Measurements from ENCODE around the gene STARD13. TPM values are rescaled to one million over a fixed set of nuclear protein-coding genes. Genes with fewer than 3 reads are reported as not detected.

Gene STARD13
- total RNA-seq, 2 donors from 2014 or later, result 27.4 to 31.1 TPM

GRCh38 chr13:33270895-33271538 is 14.5 kb downstream of the STARD13 start:
- Histone ChIP-seq H3K4me3 (no peak overlapping the region), H3K36me3 (no peaks in the 10 kb centered on the region), H3K9me3 (no peaks in the 10 kb centered on the region), H3K27me3 (replicated peaks; ENCODE audit: insufficient read depth) (no peaks in the 10 kb centered on the region), H3K27ac (no peak overlapping the region), H3K4me1 (replicated peaks) (no peaks in the 10 kb centered on the region)
- TF ChIP-seq POLR2A (IDR thresholded peaks at IDR 0.05) (no peak), POLR2AphosphoS5 (IDR thresholded peaks at IDR 0.05) (no peak)
- TF ChIP-seq, protein P1, sequence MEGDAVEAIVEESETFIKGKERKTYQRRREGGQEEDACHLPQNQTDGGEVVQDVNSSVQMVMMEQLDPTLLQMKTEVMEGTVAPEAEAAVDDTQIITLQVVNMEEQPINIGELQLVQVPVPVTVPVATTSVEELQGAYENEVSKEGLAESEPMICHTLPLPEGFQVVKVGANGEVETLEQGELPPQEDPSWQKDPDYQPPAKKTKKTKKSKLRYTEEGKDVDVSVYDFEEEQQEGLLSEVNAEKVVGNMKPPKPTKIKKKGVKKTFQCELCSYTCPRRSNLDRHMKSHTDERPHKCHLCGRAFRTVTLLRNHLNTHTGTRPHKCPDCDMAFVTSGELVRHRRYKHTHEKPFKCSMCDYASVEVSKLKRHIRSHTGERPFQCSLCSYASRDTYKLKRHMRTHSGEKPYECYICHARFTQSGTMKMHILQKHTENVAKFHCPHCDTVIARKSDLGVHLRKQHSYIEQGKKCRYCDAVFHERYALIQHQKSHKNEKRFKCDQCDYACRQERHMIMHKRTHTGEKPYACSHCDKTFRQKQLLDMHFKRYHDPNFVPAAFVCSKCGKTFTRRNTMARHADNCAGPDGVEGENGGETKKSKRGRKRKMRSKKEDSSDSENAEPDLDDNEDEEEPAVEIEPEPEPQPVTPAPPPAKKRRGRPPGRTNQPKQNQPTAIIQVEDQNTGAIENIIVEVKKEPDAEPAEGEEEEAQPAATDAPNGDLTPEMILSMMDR (IDR thresholded peaks at IDR 0.05), result no peak
- DNase-seq (ENCODE audit: low spot score), result no peak
- 61% methylated on average over 3 of the region's 3 CpGs for WGBS
- intact Hi-C loops (cut with DNase I), result no loop called here

DNA sequence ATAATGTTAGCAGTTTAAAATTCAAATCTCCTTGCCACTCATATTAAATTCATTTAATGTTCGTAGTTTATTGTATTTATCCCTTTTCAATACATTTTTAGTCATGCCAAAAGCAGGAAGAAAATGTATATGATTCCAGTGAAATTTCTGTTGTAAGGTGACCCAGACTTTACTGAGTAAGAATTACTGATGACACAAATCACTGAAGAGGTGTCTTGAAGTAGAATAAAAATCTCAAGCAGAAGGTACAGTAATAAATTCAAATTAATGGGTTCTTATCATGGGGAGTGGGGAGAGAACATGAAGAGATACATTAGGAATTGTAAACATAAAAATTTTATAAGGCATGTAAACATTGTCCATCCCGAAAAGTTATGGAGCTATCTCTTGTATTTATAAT is 19.9 kb downstream of the STARD13 start:
- H3K27ac ChIP-seq, result no peak overlapping the region
- no peaks in the 10 kb centered on the region for H3K27me3 ChIP-seq (replicated peaks; ENCODE audit: insufficient read depth)
- H3K9me3 ChIP-seq, result no peaks in the 10 kb centered on the region
- TF ChIP-seq POLR2A (IDR thresholded peaks at IDR 0.05), result no peak
- no peak for TF ChIP-seq POLR2AphosphoS5 (IDR thresholded peaks at IDR 0.05)
- TF ChIP-seq, protein P1 (IDR thresholded peaks at IDR 0.05), result no peak
- H3K4me3 ChIP-seq, result no peak overlapping the region
- intact Hi-C loops (cut with DNase I), result no loop called here
- no peaks in the 10 kb centered on the region for H3K4me1 ChIP-seq (replicated peaks)
- no peaks in the 10 kb centered on the region for H3K36me3 ChIP-seq
- WGBS, result 80% methylated on average over 2 of the region's 2 CpGs
- no peak for DNase-seq (ENCODE audit: low spot score)

- intact Hi-C loops (cut with DNase I), result no loop called here
- no peak for TF ChIP-seq POLR2A (IDR thresholded peaks at IDR 0.05)
- TF ChIP-seq POLR2AphosphoS5 (IDR thresholded peaks at IDR 0.05), result no peak
- TF ChIP-seq, protein P1 (IDR thresholded peaks at IDR 0.05), result no peak
- Histone ChIP-seq H3K36me3 (no peaks in the 10 kb centered on the region), H3K4me3 (no peak overlapping the region), H3K27ac (no peak overlapping the region), H3K4me1 (replicated peaks) (no peaks in the 10 kb centered on the region), H3K9me3 (no peaks in the 10 kb centered on the region), H3K27me3 (replicated peaks; ENCODE audit: insufficient read depth) (no peaks in the 10 kb centered on the region)
- DNase-seq (ENCODE audit: low spot score), result no peak
These were observed 20.4 kb downstream of the STARD13 start for GRCh38 chr13:33265133-33265532.

DNA sequence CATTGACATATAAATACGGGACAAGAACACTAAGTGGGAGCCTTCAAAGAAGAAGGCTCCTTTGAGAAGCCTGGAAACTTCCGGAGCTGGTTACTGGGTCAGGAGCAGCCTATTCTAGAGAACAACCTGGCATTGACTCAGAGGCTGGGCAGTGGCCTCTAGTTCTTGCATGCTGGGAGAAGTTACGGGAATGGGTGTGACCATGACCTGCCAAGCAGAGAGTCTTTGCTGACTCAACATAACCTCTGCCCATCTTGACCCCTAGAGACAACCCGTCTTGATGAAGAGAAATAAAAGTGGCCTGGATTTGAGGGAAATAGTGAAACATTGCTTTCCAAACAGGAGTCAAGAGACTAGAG is 21.0 kb downstream of the STARD13 start:
- Histone ChIP-seq H3K4me3 (no peak overlapping the region), H3K27me3 (replicated peaks; ENCODE audit: insufficient read depth) (no peaks in the 10 kb centered on the region), H3K9me3 (no peaks in the 10 kb centered on the region), H3K4me1 (replicated peaks) (no peaks in the 10 kb centered on the region), H3K36me3 (no peaks in the 10 kb centered on the region), H3K27ac (no peak overlapping the region)
- no peak for TF ChIP-seq POLR2AphosphoS5 (IDR thresholded peaks at IDR 0.05)
- 94% methylated on average over 4 of the region's 4 CpGs for WGBS
- intact Hi-C loops (cut with DNase I), result no loop called here
- no peak for DNase-seq (ENCODE audit: low spot score)

GRCh38 chr13:33263976-33264619 is 21.5 kb downstream of the STARD13 start:
- intact Hi-C loops (cut with DNase I), result no loop called here
- Histone ChIP-seq H3K27ac (no peak overlapping the region), H3K4me1 (replicated peaks) (no peaks in the 10 kb centered on the region), H3K36me3 (no peaks in the 10 kb centered on the region), H3K4me3 (no peak overlapping the region), H3K9me3 (no peaks in the 10 kb centered on the region), H3K27me3 (replicated peaks; ENCODE audit: insufficient read depth) (no peaks in the 10 kb centered on the region)
- WGBS, result 95% methylated on average over 5 of the region's 5 CpGs
- DNase-seq (ENCODE audit: low spot score), result no peak
- no peak for TF ChIP-seq POLR2A (IDR thresholded peaks at IDR 0.05)
- no peak for TF ChIP-seq POLR2AphosphoS5 (IDR thresholded peaks at IDR 0.05)
- TF ChIP-seq, protein P1 (IDR thresholded peaks at IDR 0.05), result no peak
